SU-DHL-6 (cell line): Measurements from ENCODE around the gene MYZAP.

Experiments
- H2AFZ ChIP-seq: fragments of 200-600 bp; sonication (generic); 2 replicates; pipeline ENCODE4 v1.6.1; 2014; ENCODE audit warnings: low read depth, mild to moderate bottlenecking, moderate library complexity, mixed read lengths, antibody characterized with exemption, low read length; ENCODE audit not compliant: severe bottlenecking
- H3F3A ChIP-seq: fragments of 200-600 bp; shearing (Covaris generic); 2 replicates; pipeline ENCODE4 v1.6.0; 2016; ENCODE audit warnings: antibody characterized with exemption, mild to moderate bottlenecking; ENCODE audit not compliant: insufficient read depth
- H3K27ac ChIP-seq: fragments of 200-600 bp; sonication (generic); 2 replicates; pipeline ENCODE4 v1.5.1; 2016; ENCODE audit warnings: low read depth, mild to moderate bottlenecking, low read length, moderate library complexity, mixed read lengths
- H3K27me3 ChIP-seq: fragments of 200-600 bp; sonication (generic), shearing (Covaris generic); 2 replicates; pipeline ENCODE4 v1.6.0; 2014; ENCODE audit warnings: mild to moderate bottlenecking, low read length
- H3K36me3 ChIP-seq: fragments of 200-600 bp; sonication (generic); 2 replicates; pipeline ENCODE4 v1.6.1; 2014; ENCODE audit warnings: mild to moderate bottlenecking, low read length, mixed read lengths
- H3K4me2 ChIP-seq: fragments of 300-600, 200-600 bp; shearing (Covaris generic), sonication (generic); 2 replicates; pipeline ENCODE4 v1.6.0; 2014; ENCODE audit warnings: low read length, low read depth, mild to moderate bottlenecking; ENCODE audit not compliant: poor library complexity, severe bottlenecking
- H3K4me3 ChIP-seq: fragments of 200-600 bp; sonication (generic); 2 replicates; pipeline ENCODE4 v1.5.1; 2014; ENCODE audit warnings: antibody characterized with exemption, low read length, mild to moderate bottlenecking, mixed read lengths; ENCODE audit not compliant: insufficient read depth, poor library complexity, severe bottlenecking
- H3K79me2 ChIP-seq: fragments of 200-600 bp; sonication (generic); 2 replicates; pipeline ENCODE4 v1.6.1; 2014; ENCODE audit warnings: mild to moderate bottlenecking, low read length, moderate library complexity; ENCODE audit not compliant: insufficient read depth
- H3K9ac ChIP-seq: fragments of 200-600 bp; sonication (generic); 2 replicates; pipeline ENCODE4 v1.7.0; 2014; ENCODE audit warnings: mild to moderate bottlenecking, low read length
- H3K9me2 ChIP-seq: fragments of 200-600 bp; sonication (generic); replicated peaks from 2 replicates; pipeline ENCODE4 v1.6.1; 2014; ENCODE audit warnings: low read length; ENCODE audit not compliant: insufficient read depth
- H3K9me3 ChIP-seq: fragments of 200-600 bp; sonication (generic); 2 replicates; pipeline ENCODE4 v1.6.1; 2014; ENCODE audit warnings: low read length, mixed read lengths; ENCODE audit not compliant: insufficient read depth
- H4K20me1 ChIP-seq: fragments of 200-600 bp; sonication (generic); 2 replicates; pipeline ENCODE4 v1.6.1; 2014; ENCODE audit warnings: low read depth, mild to moderate bottlenecking, antibody characterized with exemption, low read length, moderate library complexity, mixed read lengths
- CTCF ChIP-seq: fragments of 200-600 bp; sonication (generic); IDR thresholded peaks from one replicate; pipeline ENCODE4 v1.5.1; 2017; ENCODE audit warnings: antibody characterized with exemption, mild to moderate bottlenecking, low read length, moderate library complexity; ENCODE audit not compliant: insufficient read depth, poor library complexity, severe bottlenecking
- EZH2phosphoT487 ChIP-seq: fragments of 200-600 bp; sonication (generic), shearing (Covaris generic); conservative IDR thresholded peaks from 2 replicates; pipeline ENCODE4 v1.6.1; 2018; ENCODE audit warnings: mild to moderate bottlenecking, antibody characterized with exemption, low read length, moderate library complexity, mixed read lengths

Gene MYZAP

GRCh38 chr15:57631386-57632110, 39.8 kb downstream of the MYZAP start:
- no peaks in the 10 kb centered on the region for H4K20me1 ChIP-seq
- H3K4me3 ChIP-seq, result no peak overlapping the region
- H3K9ac ChIP-seq, result no peak overlapping the region
- no peaks in the 10 kb centered on the region for H3K27me3 ChIP-seq
- no peak overlapping the region for H2AFZ ChIP-seq
- H3K4me2 ChIP-seq, result no peak overlapping the region
- H3K79me2 ChIP-seq, result no peaks in the 10 kb centered on the region
- no peaks in the 10 kb centered on the region for H3F3A ChIP-seq
- no peaks in the 10 kb centered on the region for H3K9me3 ChIP-seq
- H3K27ac ChIP-seq, result no peak overlapping the region
- TF ChIP-seq EZH2phosphoT487, result no peak
- TF ChIP-seq CTCF, result no peak
- H3K9me2 ChIP-seq, result no peaks in the 10 kb centered on the region
- H3K36me3 ChIP-seq, result no peaks in the 10 kb centered on the region

GRCh38 chr15:57634290-57634689, 42.6 kb downstream of the MYZAP start:
- H3K36me3 ChIP-seq, result no peaks in the 10 kb centered on the region
- H3K4me2 ChIP-seq, result no peak overlapping the region
- no peaks in the 10 kb centered on the region for H3K9me2 ChIP-seq
- H3K9me3 ChIP-seq, result no peaks in the 10 kb centered on the region
- H3K79me2 ChIP-seq, result no peaks in the 10 kb centered on the region
- H3F3A ChIP-seq, result no peaks in the 10 kb centered on the region
- H3K27ac ChIP-seq, result no peak overlapping the region
- no peaks in the 10 kb centered on the region for H3K27me3 ChIP-seq
- no peaks in the 10 kb centered on the region for H4K20me1 ChIP-seq
- H3K4me3 ChIP-seq, result no peak overlapping the region
- H2AFZ ChIP-seq, result no peak overlapping the region
- TF ChIP-seq CTCF, result no peak
- no peak for TF ChIP-seq EZH2phosphoT487
- H3K9ac ChIP-seq, result no peak overlapping the region

GRCh38 chr15:57635300-57635909, 43.7 kb downstream of the MYZAP start:
- H3K4me2 ChIP-seq, result no peak overlapping the region
- H4K20me1 ChIP-seq, result no peaks in the 10 kb centered on the region
- no peaks in the 10 kb centered on the region for H3K79me2 ChIP-seq
- no peaks in the 10 kb centered on the region for H3K9me2 ChIP-seq
- no peak overlapping the region for H3K27ac ChIP-seq
- H3K9ac ChIP-seq, result no peak overlapping the region
- H3K36me3 ChIP-seq, result no peaks in the 10 kb centered on the region
- TF ChIP-seq CTCF (no peak), EZH2phosphoT487 (no peak)
- no peaks in the 10 kb centered on the region for H3K27me3 ChIP-seq
- no peaks in the 10 kb centered on the region for H3F3A ChIP-seq
- no peak overlapping the region for H2AFZ ChIP-seq
- no peaks in the 10 kb centered on the region for H3K9me3 ChIP-seq
- no peak overlapping the region for H3K4me3 ChIP-seq
